HG02763 (cell line): Measurements from ENCODE around the gene PTPRE.

Experiments used
- ATAC-seq: cut with Tn5 transposase; IDR thresholded peaks from one replicate; pipeline ENCODE4 v1.9.1; 2021; ENCODE audit warnings: mild to moderate bottlenecking, moderate library complexity; ENCODE audit not compliant: unreplicated experiment

The PTPRE gene

DNA sequence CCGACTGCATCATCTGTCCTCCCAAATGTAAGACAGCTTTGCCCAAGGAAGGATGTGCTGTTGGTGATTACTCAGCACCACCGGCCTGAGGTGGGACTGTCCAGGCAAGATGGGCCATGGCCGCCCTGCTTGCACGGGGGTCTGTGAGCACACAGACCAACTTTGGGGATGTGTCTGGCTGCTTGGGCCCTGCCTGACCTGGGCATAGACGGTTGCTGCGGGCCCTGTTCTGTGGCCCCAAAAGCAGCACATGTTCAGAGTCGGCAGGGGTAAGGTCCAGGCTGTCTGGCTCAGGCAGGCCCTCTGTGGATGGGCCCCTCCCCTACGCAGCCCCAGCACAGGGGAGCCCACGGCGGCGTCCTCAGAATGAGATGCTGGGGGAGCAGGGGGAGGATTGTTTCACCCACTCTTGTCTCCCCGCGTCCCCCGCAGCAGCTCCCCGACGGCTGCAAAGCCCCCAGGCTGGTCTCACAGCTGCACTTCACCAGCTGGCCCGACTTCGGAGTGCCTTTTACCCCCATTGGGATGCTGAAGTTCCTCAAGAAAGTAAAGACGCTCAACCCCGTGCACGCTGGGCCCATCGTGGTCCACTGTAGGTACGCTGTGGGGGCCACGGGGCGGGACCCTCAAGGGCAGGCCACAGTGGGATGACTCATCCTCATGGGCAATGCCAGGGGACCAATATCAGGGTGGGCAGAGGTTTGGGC, 160.9 kb downstream of the PTPRE start:
- no peak for ATAC-seq

DNA sequence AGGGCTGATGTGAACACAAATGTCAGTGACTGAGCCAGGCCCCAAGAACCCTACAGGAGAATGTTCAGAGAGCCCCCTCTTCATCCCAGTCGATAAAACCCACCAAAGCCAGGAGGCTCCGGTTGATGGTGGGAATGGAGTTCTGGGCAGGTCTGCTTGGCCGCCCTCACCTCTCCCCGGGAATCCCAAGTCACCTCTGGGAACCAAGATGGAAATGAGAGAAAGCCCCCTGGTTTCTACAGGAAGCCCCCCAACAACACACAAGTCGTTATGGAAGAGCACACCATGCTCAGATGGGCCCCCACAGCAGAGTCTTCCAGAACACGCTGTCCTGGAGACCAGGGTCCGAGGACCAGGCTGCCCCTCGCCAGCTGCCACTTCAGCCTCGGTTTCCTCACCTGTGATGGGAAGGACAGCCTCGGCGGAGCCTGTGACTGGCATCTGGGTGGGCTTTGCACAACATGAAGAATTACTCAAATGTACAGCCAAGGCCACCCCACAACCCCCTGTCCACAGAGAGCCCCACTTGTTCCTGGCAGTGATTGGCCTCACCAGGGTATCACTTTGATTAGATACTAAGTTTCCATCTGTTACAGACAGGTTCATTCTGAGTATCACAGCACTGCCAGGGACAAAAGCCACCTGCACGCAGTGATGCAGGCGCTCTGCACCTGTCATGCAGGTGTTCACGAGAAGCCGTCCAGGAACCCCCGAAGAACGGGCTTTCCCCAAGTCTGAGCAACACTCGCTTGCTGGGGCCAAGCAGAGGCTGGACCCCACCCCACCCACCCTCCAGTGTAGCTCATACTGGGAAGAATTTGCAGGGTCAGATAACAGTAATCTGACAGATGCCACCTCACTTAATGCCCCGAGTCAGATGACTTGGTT, 161.7 kb downstream of the PTPRE start:
- ATAC-seq: no peak

DNA sequence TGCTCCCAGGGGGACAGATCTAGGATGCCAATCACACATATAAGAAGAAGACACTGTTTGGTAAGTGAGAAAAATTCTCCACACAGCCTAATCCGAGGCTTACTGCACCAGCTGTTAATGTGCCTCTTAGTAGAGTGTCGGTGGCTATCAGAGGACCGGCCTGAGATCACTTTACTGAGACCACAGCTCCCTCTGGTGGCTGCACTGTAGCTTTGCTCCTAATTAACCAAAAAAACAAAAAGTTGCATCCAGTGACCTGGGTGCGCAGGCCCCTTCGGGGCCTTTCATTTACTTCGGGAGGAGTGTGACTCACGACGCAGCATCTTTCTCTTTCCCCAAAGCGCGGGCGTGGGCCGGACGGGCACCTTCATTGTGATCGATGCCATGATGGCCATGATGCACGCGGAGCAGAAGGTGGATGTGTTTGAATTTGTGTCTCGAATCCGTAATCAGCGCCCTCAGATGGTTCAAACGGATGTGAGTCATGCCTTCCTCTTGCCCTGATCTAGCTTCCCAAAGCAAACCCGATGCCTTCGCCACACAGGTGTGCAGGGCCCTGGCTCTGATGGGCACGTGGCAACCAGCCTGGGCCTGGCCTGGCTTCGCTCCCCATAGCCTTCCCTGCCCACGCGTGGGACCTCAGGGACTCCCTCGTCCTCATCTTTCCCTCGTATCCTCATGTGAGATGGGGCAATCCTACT, 162.6 kb downstream of the PTPRE start:
- peak; percentile 42 for ATAC-seq

DNA sequence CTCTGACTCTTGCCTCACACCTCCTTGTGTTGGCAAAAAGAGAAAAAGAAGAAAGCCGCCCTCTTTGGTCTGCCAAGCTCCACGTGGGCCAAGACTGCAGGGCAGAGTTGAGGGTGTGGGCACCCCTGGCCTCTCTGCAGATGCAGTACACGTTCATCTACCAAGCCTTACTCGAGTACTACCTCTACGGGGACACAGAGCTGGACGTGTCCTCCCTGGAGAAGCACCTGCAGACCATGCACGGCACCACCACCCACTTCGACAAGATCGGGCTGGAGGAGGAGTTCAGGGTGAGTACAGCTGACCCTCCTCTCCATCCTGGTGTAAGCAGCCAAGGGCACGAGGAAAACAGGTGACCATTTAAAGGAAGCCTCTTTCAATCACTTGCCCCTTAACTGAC, 163.3 kb downstream of the PTPRE start:
- ATAC-seq: no peak

DNA sequence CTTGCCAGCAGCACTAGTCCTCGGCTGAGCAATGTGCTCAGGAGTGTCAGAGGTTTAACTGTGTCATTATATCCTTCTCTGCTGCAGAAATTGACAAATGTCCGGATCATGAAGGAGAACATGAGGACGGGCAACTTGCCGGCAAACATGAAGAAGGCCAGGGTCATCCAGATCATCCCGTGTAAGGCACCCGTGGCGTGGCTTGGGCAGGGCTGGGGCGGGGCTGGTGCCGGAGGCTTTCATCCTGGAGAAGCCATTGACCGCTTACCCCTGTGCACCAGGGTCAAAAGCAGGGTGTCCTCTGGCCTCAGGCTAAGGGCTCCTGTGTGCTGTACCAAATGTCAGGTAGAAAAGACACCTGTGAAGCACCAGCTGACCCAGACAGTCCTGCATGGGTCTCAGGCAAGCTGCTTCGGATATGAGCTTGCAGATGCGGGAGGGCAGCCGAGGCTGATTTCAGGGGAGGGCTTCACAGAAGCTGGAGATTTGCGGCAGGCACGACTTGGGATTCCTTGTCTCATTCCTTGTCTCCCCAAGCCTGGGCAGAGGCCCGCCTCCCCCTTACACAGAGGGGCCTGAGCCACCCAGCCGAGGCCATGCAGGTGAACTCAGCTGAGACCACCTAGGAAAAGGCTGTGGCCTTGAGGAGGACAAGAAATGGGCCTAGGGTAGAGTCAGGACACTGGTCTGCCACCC, 164.0 kb downstream of the PTPRE start:
- no peak for ATAC-seq

DNA sequence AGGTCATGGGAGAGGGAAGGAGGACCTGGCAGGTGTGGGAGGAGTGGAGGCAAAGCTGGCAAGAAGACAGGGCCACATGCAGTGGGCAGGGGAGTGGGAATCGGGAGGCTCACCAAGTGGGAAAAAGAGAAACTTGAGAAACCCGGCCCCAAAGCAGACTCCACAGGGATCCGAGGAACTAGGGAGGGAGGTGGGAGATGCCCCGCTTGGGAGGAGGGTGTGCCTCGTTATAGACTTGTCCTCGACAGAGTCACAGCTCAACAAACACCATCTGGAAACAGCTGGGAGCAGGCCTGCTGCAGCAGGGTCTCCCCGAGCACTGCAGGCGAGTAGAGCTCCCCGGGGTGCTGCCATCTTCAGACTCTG, 164.5 kb downstream of the PTPRE start:
- no peak for ATAC-seq

DNA sequence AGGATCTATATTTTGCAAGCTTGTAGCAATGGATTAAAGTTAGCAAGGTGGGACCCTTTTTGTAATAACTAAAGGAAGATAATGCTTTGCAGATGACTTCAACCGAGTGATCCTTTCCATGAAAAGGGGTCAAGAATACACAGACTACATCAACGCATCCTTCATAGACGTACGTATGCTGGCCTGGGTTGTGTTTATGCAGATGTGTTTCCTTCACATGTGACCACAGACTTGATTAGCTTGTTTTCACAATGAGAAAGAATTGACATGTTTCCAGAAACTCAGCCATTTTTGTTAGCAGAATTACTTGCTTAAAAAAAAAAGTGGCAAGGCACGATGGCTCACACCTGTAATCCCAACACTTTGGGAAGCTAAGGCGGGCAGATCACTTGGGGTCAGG, 165.1 kb downstream of the PTPRE start:
- ATAC-seq: no peak

DNA sequence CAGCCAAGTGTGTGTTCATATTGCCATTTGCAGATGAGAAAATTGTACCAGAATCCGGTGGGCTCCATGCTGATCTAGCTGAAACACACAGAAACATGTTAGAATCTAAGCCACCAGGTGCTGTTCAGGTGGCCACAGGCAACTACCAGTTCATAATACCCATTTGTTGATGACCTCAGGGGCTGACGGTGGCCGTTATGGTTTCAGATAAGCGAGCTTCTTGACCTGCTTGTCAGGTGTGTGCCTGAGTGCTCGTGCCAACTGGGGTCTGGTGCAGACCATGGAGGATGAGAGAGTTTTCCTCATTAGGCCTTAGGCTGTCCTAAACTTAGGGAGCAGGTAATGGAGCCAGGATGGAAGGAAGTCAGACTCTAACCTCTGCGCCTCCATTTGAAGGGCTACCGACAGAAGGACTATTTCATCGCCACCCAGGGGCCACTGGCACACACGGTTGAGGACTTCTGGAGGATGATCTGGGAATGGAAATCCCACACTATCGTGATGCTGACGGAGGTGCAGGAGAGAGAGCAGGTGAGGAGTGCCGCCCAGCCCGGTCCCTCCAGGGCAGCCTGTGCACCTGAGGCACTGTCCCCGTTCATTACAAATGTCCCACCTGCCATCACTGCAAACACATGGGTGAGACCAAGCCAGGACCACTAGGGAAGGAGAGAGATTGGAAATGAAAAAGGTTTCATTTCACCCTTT, 166.2 kb downstream of the PTPRE start:
- no peak for ATAC-seq

DNA sequence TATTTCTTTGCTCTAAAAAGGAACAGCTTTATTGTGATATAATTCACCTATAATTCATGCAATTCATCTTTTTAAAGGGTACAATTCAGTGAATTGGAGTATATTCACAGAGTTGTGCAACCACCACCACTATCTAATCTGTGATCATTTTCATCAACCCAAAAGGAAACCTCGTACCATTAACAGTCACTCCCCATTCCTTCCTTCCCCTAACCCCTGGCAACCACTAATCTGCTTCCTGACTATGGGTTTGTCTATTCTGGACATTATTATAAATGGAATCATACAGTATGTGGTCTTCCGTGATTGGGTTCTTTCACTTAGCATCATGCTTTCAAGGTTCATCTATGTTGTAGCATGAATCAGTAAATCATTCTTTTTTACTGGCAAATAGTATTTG, 167.0 kb downstream of the PTPRE start:
- no peak for ATAC-seq

DNA sequence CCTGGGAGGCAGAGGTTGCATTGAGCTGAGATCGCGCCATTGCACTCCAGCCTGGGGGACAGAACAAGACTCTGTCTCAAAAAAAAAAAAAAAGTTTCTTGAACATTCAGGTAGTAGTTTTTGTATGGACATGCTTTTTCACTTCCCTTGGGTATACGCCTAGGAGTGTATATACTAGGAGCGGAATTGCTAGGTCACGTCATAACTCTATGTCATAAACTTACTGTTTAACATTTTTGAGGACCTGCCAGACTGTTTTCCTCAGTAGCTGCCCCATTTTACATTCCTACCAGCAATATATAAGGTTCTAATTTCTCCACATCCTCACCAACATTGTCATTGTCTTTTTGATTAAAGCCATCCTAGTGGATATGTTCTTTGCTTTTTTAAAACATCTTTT, 167.7 kb downstream of the PTPRE start:
- ATAC-seq: no peak

DNA sequence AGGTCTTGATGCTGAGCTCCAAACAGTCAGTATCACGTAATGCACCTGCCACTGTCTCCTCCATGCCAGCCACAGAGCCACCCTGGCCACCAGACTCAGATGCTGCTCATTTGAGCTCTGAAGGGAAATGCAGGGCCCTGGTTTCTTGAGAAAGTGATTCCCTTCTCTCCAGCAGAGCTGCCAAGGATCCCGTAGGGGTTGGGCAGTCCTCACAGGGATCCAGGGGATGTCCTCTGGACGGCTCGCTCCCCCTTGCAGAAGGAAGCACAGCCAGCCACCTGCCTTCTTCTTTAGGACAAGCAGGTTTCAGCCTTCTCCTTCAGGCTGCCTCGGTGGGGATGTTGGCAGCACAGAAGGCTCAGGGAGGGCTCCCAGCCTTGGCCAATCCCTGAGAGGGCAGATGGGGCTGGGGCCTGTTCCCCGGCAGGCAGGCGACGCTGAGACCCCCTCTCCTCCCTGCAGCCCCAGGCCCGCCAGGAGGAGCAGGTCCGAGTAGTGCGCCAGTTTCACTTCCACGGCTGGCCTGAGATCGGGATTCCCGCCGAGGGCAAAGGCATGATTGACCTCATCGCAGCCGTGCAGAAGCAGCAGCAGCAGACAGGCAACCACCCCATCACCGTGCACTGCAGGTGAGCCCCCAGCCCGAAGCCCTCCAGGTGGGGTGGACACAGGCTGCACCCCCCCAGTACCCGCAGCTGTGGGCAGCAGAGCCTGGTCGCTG, 170.4 kb downstream of the PTPRE start:
- ATAC-seq: no peak

DNA sequence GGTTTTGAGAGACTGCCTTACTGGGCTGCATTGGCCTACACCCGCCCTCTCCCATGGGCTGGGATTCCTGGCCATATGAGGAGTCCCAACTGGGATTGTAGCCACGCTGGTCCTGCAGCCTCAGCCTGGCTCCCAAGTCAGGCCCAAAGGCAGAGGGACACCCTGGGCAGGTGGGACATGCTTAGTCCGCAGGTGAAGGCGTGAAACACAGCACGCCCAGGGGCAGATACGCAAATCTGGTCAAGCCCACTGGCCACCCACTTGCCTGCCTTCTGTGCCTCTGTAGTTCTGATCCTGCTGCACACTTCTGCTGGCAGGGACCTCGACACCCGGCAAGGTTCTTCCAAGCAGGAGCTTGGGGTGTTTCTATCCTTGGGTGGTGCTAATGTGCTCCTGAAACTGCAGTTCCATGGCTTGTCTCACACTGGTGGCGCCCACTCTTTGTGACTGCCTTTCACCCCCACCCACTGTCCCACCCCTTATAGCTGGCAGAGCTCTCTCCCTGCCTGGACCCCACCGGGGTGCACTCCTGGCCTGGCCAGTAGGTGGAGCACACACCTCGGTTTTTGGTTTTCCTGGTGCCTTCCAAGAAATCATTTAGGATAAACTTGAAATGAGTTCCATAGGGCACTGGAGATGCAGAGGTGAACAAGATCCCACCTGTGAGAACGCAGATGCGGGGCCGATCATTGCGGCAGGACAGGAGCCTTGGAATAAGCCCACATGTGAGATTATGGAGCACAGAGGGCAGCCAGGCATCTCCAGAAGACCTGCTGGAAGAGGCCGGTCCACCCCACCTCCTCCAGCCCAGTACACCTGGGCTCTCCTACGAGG, 171.4 kb downstream of the PTPRE start:
- no peak for ATAC-seq

DNA sequence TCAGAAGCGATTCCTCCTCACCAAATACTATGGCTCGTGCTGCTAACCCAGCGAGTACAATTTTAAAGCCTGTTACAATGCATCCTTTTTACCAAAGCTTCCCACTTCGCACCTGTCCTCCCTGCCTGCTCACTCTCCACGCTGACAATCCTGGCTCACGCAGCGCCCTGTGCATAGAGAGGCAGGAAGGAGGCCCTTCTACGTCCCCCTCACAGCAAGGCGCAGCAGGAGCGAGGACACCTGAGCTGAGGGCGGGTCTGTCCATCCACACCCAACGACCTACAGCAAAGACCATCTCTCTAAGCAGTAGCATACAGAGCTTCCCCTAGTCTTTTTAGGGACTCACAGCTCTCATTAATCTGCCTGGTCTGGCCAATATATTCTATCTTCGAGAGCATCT, 173.3 kb downstream of the PTPRE start:
- ATAC-seq: no peak

DNA sequence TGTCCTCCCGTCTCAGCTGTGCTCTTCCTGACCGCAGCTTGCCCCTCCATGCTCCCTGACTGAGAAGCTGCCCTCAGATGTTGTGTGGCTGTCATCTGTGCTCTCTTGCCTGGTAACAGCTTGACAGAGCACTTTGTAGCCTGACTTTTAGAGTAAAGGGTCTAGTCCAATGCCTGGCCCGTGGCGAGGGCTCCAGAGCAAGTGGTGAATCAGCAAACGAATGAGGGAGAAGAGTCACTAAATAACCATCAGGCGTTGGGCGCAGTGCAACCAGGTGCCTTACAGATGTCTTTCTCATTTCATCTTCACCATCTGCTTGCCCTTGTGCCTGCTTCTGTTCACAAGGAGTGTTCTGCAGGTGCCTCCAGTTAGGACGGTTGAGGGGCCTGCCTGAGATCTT, 173.7 kb downstream of the PTPRE start:
- ATAC-seq: no peak

DNA sequence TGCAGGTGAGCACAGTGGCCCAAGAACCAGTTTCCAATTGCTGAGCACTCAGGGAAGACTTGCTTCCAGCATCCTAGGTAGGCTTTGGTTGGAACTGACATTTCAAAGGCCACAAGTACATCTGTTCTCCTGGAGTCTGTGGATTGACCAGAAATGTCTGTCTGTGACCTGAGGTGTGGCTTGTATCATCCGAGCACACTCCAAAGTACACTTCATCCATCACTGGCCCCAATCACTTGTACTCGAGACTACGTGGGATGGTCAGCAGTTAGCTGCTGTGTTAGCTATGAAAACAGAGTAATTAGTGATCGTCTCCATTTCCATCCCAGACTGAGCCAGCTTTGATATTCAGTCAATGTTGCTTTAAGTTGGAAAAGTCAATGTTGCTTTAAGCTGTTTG, 174.3 kb downstream of the PTPRE start:
- no peak for ATAC-seq

DNA sequence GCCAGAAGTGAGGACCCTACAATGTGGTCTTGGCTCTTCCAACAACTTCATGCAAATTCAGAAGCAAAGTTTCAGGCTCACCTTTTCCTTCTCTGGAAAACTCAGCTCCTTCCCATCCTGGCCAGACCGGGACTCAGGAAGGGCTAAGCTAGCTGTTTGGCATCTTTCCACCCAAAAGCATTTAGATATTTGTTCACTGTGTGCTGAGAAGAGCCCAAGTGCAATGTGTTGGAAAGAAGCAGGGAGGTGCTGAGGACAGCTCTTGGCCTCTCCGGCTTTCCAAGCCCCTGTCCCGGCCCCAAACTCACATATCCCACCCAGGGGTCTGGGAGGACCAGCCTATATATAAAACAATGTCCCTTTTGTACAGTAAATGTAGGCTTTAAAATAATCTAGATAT, 174.8 kb downstream of the PTPRE start:
- ATAC-seq: no peak

DNA sequence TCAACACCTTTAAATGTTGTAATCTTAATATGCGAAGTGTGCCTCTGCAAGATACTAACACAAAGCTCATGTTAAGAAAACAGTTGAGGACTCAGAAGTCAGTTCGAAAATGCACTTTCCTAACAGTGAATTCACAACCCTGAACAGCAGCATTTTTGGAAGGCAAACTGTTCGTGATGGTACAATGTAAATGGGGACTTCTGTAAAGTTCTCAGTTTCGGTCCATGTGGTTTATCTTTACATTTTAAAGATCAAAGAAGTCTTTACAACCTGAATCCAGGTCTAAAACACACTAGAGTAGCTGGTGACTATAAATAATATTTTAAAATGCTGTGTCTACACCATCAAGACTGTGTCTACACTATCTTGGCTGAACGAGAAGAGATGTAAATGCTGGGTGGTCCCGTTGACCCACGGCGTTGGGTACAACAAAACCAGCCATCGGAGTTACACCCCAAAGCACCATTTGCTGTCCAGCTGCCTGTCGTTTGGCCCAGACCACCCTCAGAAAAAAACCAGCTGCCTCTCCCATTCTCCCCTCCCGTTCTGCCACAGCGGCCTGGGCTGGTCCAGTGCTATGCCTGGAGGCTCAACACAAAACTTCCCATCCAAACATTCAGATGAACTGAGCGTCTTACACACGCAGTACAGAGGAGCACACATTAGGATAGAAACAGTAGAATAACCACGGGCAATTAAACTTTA, 176.4 kb downstream of the PTPRE start:
- no peak for ATAC-seq

DNA sequence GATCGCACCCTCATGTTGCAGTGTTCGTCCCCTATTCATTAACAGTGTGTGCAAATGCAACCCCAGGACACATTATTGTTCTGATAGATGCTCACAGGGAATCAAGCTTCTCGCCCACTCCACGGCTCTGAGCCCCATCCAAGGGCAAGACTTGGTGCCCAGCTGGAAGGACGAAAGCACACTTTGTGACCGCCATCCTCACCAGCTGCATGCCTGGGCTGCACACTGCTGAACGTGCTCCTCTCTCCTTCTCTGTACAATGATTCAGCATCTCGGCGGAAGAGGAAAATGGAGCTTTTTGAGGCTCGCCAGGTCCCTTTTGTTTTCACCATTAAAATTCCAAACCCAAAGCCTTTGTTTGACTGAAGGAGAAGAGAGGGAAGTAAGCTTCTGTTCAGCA, 177.5 kb downstream of the PTPRE start:
- no peak for ATAC-seq

DNA sequence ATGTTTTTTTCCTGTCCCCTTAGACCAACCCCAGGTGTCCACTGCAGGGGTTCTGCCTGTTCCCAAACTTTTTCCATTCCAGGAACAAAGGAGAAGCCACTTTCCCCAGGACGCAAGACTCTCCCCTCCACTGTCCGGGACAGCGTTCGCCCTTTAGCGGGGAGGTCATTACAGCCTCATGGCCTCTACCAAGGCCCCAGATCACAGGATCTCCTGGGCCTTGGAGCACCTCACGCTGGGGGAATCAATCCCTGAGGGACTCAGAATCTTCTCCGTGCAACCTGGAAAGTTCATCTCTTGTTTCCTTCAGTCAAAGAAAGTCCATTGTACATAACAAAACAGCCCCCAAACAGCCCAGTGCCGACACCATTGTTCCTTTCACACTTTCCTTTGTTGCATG, 178.1 kb downstream of the PTPRE start:
- no peak for ATAC-seq
